HG03066 (cell line): Measurements from ENCODE around the gene DGUOK.
"Not testable (repeated sequence)": the region's sequence is repeated elsewhere in the genome, so short reads cannot be mapped to it uniquely, and the experiment has no call there.

ENCODE experiments used
- ATAC-seq: cut with Tn5 transposase; IDR thresholded peaks from one replicate; pipeline ENCODE4 v1.9.1; 2021; ENCODE audit warnings: low read depth; ENCODE audit not compliant: unreplicated experiment

Gene DGUOK

GRCh38 chr2:73899801-73900336, 26.8 kb upstream of the DGUOK start:
- ATAC-seq = no peak

- ATAC-seq = no peak
These were observed 25.5 kb upstream of the DGUOK start for GRCh38 chr2:73901143-73901542.

GRCh38 chr2:73902284-73902683, 24.4 kb upstream of the DGUOK start:
- ATAC-seq = no peak

- no peak for ATAC-seq
These were observed 23.4 kb upstream of the DGUOK start for GRCh38 chr2:73903313-73903712.

GRCh38 chr2:73903949-73904613, 22.6 kb upstream of the DGUOK start:
- not testable (repeated sequence) for ATAC-seq

- no peak for ATAC-seq
These were observed 21.7 kb upstream of the DGUOK start for GRCh38 chr2:73904952-73905351.

- no peak for ATAC-seq
These were observed 19.7 kb upstream of the DGUOK start for GRCh38 chr2:73906847-73907505.

- ATAC-seq = no peak
These were observed 18.7 kb upstream of the DGUOK start for GRCh38 chr2:73907840-73908452.

GRCh38 chr2:73908689-73909652, 17.7 kb upstream of the DGUOK start:
- no peak for ATAC-seq

GRCh38 chr2:73910873-73911547, 15.7 kb upstream of the DGUOK start:
- no peak for ATAC-seq

- ATAC-seq = no peak
These were observed 15.0 kb upstream of the DGUOK start for GRCh38 chr2:73911548-73912208.

- ATAC-seq = no peak
These were observed 13.1 kb upstream of the DGUOK start for GRCh38 chr2:73913414-73914054.

GRCh38 chr2:73914667-73915066, 12.0 kb upstream of the DGUOK start:
- no peak for ATAC-seq

GRCh38 chr2:73915437-73915993, 11.2 kb upstream of the DGUOK start:
- ATAC-seq = no peak

GRCh38 chr2:73916666-73917065, 10.0 kb upstream of the DGUOK start:
- no peak for ATAC-seq

GRCh38 chr2:73917296-73917695, 9.4 kb upstream of the DGUOK start:
- ATAC-seq = no peak

- ATAC-seq = no peak
These were observed 8.9 kb upstream of the DGUOK start for GRCh38 chr2:73917696-73918207.

- no peak for ATAC-seq
These were observed 7.8 kb upstream of the DGUOK start for GRCh38 chr2:73918856-73919255.
